Activated CD4-positive, alpha-beta memory T cell treated with anti-CD3 and anti-CD28 coated beads, Interleukin-2, amount 10 ng/mL, durations not matched to agents 7 days and 5 days (primary cell): ENCODE measurements around the gene EMCN. TPM values are rescaled to one million over a fixed set of nuclear protein-coding genes. Genes with fewer than 3 reads are reported as not detected.

Experiments used
- CTCF ChIA-PET: fragments of 350-600 bp; sonication (Branson Sonifier 250); formaldehyde crosslinking; loops from one replicate; lab custom pipeline; 2021; ENCODE audit warnings: antibody characterized with exemption, inconsistent platforms; lab: Charles Lee
- POLR2A ChIA-PET: fragments of 350-600 bp; sonication (Branson Sonifier 250); formaldehyde crosslinking; loops from one replicate; lab custom pipeline; 2021; ENCODE audit warnings: antibody characterized with exemption; lab: Charles Lee
- DNase-seq: peaks from one replicate; pipeline ENCODE4 v3.0.0-alpha.2; 2020
- H3K27ac Mint-ChIP-seq: one replicate; pipeline ENCODE4 v1.8.0; 2021; ENCODE audit warnings: mild to moderate bottlenecking, mixed read lengths
- H3K27me3 Mint-ChIP-seq: one replicate; pipeline ENCODE4 v1.8.0; 2021; ENCODE audit warnings: mixed read lengths
- H3K36me3 Mint-ChIP-seq: one replicate; pipeline ENCODE4 v1.8.0; 2021; ENCODE audit warnings: low read depth, mixed read lengths
- H3K4me1 Mint-ChIP-seq: one replicate; pipeline ENCODE4 v1.8.0; 2021; ENCODE audit warnings: mixed read lengths
- H3K4me3 Mint-ChIP-seq: one replicate; pipeline ENCODE4 v1.8.0; 2021; ENCODE audit warnings: mild to moderate bottlenecking, mixed read lengths
- H3K9me3 Mint-ChIP-seq: one replicate; pipeline ENCODE4 v1.8.0; 2021; ENCODE audit warnings: mixed read lengths
- total RNA-seq, 2 experiments: library from RNA; stranded (reverse); gene quantifications; one replicate each; pipeline ENCODE4 v1.2.3, GENCODE V29; 2021

EMCN gene
- total RNA-seq, 2 experiments from 2014 or later: not detected

DNA sequence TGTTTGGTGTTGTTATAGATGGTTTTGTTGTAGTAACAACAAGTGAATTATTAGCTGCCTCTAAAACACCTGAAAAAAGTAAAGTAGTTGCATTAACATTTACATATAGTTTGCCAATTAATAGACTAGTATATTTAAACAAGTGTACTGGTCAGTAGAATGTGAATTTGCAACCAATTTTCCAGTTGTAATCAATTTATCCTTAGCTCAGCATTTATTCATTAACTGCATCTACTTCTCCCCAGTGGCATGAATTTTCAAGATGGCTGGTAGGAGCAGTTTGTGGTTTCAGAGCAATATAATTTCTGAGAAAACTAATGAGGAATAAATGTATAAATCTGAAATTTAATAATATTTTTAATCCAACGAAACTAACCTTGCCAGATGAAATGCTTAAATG is 37.9 kb downstream of the EMCN start:
- H3K9me3 Mint-ChIP-seq: no peaks in the 10 kb centered on the region

DNA sequence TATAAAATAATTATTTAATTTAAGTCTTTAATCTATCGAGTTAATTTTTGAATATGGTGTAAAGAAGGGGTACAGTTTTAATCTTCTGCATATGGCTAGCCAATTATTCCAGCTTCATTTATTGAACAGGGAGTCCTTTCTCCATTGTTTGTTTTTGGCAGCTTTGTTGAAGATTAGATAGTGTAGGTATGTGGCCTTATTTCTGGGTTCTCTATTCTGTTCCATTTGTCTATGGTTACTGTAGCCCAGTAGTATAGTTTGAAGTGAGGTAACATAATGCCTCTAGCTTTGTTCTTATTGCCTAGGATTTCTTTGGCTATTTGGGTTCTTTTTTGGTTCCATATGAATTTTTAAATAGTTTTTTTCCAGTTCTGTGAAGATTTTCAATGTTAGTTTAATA is 48.3 kb downstream of the EMCN start:
- no peak overlapping the region for H3K27ac Mint-ChIP-seq
- ChIA-PET CTCF (no interaction called here), POLR2A (no interaction called here)
- no peaks in the 10 kb centered on the region for H3K4me1 Mint-ChIP-seq
- no peaks in the 10 kb centered on the region for H3K27me3 Mint-ChIP-seq
- no peak overlapping the region for H3K4me3 Mint-ChIP-seq
- no peak for DNase-seq
- no peaks in the 10 kb centered on the region for H3K36me3 Mint-ChIP-seq
- no peaks in the 10 kb centered on the region for H3K9me3 Mint-ChIP-seq

More for the DNA sequence above, 37.9 kb downstream of the EMCN start:
- Mint-ChIP-seq H3K27ac (no peak overlapping the region), H3K4me1 (no peaks in the 10 kb centered on the region), H3K27me3 (peaks cover 6% of the 10 kb centered on the region), H3K4me3 (no peak overlapping the region), H3K36me3 (no peaks in the 10 kb centered on the region)
- CTCF ChIA-PET: no interaction called here
- no peak for DNase-seq
- POLR2A ChIA-PET: no interaction called here

DNA sequence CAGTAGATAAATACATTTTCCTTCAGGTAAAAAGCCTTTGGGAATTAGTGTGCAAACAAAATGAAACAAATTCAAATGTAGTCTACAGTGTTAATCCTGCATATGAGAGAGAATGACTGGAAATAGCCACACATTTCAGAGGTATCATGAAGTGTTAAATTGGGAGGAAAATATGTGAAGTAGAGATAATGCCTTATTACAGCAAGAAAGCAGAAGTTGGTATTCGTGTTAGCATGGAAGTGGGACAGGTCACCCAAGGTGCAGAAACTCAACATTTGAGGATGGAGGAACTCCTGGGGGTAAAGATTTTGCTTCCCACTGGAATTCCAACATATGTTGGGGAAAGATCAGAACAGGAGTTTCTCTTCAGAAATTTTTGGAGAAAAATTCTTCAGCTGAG is 51.3 kb downstream of the EMCN start:
- H3K4me1 Mint-ChIP-seq: no peaks in the 10 kb centered on the region
- H3K36me3 Mint-ChIP-seq: no peaks in the 10 kb centered on the region
- no peak for DNase-seq
- CTCF ChIA-PET: no interaction called here
- POLR2A ChIA-PET: no interaction called here
- no peak overlapping the region for H3K4me3 Mint-ChIP-seq
- no peaks in the 10 kb centered on the region for H3K27me3 Mint-ChIP-seq
- H3K27ac Mint-ChIP-seq: no peak overlapping the region
- H3K9me3 Mint-ChIP-seq: no peaks in the 10 kb centered on the region

DNA sequence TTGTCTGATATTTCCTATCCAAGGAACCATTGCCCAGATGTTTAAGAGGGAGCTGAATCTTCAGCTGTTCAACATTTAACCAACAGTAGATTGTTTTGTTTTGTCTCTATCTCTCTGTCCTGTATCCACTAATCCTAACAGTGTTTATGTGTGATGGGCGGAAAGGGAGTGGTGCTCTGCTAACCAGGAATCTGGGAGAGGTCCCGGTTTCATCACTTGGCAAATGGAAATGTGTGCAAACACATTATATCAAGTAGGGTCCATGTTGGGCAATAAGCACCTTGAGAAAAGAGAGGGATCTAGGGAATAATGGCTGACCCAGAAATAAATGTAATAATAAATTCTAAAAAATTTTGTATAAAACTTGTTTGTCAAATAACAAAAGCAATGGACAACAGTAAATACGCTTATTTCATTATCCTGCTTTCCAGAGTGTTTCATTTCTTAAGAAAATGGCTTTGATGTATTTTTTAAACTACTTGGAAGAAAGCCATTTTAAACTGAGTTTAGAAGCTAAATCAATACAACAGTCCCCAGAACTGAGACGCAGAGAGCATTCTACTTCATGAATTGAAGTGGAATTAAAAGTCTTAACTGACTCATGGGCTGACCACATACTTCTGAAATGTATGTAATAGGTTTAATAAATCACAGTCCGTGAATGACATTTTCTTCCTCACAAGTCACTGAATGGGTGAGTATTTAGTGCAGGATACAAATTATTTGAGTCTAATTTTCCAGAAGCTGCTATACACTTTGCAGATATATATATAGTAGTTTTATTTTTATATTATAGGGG is 55.8 kb downstream of the EMCN start:
- CTCF ChIA-PET: no interaction called here

DNA sequence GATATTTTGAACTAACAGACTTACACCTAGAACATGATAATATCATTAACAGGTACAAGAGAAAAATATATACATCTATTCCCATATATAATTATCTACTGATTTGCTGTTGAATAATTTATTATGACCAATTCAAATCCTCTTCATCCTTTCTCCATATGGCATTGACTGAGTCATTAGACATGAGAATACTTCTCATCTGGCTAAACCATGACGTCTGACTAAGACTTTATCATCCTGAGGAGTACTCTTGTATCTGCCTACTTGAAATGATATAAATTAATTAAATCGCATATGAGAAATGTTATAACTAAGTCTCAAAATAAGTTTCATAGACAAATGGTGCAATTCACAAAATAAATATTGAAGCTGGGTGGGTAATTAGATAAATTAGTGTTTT is 67.4 kb downstream of the EMCN start:
- ChIA-PET POLR2A (no interaction called here), CTCF (no interaction called here)
- no peak for DNase-seq
- Mint-ChIP-seq H3K9me3 (no peaks in the 10 kb centered on the region), H3K4me3 (no peak overlapping the region), H3K4me1 (no peaks in the 10 kb centered on the region), H3K36me3 (no peaks in the 10 kb centered on the region), H3K27ac (no peak overlapping the region), H3K27me3 (peaks cover 9% of the 10 kb centered on the region)

More for the DNA sequence above, 55.8 kb downstream of the EMCN start:
- DNase-seq: no peak
- H3K27ac Mint-ChIP-seq: no peak overlapping the region
- no peaks in the 10 kb centered on the region for H3K9me3 Mint-ChIP-seq
- H3K4me3 Mint-ChIP-seq: no peak overlapping the region
- no peaks in the 10 kb centered on the region for H3K36me3 Mint-ChIP-seq
- peaks cover 11% of the 10 kb centered on the region for H3K4me1 Mint-ChIP-seq
- POLR2A ChIA-PET: no interaction called here
- H3K27me3 Mint-ChIP-seq: no peaks in the 10 kb centered on the region

DNA sequence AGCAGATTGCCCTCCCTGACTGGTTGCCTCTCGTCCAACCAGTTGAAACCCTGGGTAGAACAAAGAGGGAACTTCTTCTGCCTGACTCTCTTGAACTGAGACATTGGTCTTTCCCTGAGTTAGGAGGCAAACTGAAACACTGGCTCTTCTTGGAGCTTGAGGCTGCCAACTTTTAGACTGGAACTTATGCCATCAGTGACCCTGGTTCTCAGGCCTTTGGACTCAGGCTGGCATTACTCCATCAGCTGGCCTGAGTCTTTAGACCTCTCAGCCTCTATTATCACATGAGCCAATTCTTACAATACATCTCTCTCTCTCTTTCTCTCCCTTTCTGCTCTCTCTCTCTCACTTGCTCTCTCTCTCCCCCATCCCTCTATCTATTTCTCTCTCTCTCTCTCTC is 86.4 kb downstream of the EMCN start:
- no peaks in the 10 kb centered on the region for H3K27me3 Mint-ChIP-seq
- DNase-seq: no peak
- POLR2A ChIA-PET: no interaction called here
- no peaks in the 10 kb centered on the region for H3K9me3 Mint-ChIP-seq
- no peak overlapping the region for H3K4me3 Mint-ChIP-seq
- no peak overlapping the region for H3K27ac Mint-ChIP-seq
- peaks cover 3% of the 10 kb centered on the region for H3K4me1 Mint-ChIP-seq
- CTCF ChIA-PET: no interaction called here
- H3K36me3 Mint-ChIP-seq: no peaks in the 10 kb centered on the region

DNA sequence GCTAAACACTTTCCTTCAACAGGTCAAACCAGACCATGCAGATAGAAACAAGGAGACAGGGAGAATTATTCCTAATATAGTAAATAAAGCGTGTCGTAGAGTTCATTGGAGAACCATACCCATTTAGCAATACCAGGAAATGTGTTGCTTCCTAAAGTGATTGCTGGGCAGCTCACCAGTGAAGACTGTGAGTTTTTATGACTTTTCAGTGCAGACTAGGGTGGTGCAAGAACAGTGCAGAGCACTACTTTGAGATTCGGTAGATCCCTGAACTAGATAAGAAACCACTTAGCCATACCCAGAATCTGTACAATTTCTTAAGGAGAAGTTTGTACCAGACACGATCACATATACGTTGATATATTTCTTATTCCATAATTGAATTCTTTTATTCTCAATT is 87.4 kb downstream of the EMCN start:
- no peak for DNase-seq
- Mint-ChIP-seq H3K4me1 (peaks cover 3% of the 10 kb centered on the region), H3K36me3 (no peaks in the 10 kb centered on the region), H3K27ac (no peak overlapping the region), H3K4me3 (no peak overlapping the region), H3K9me3 (no peaks in the 10 kb centered on the region), H3K27me3 (no peaks in the 10 kb centered on the region)
- POLR2A ChIA-PET: no interaction called here
- CTCF ChIA-PET: no interaction called here

DNA sequence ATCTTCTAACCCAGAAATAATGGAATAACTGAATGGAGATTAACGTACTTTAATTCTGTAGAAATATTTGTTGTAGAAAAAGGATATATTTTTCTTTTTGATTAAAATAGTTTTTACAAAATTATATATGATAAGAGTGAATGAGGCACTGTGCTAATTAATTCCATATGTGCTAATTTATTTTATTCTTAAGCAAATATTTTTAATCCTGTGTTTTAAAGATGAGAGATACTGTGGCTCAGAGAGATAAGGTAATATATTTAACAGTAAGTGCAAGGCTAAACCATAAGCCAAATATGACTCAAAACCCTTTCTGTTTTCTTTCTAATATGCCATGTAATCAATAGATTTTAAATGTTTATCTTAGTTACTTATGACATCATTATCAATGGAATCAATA is 88.2 kb downstream of the EMCN start:
- H3K9me3 Mint-ChIP-seq: no peaks in the 10 kb centered on the region
- H3K36me3 Mint-ChIP-seq: no peaks in the 10 kb centered on the region
- peaks cover 3% of the 10 kb centered on the region for H3K4me1 Mint-ChIP-seq
- POLR2A ChIA-PET: no interaction called here
- no peaks in the 10 kb centered on the region for H3K27me3 Mint-ChIP-seq
- H3K4me3 Mint-ChIP-seq: no peak overlapping the region
- no peak for DNase-seq
- no peak overlapping the region for H3K27ac Mint-ChIP-seq
- CTCF ChIA-PET: no interaction called here

DNA sequence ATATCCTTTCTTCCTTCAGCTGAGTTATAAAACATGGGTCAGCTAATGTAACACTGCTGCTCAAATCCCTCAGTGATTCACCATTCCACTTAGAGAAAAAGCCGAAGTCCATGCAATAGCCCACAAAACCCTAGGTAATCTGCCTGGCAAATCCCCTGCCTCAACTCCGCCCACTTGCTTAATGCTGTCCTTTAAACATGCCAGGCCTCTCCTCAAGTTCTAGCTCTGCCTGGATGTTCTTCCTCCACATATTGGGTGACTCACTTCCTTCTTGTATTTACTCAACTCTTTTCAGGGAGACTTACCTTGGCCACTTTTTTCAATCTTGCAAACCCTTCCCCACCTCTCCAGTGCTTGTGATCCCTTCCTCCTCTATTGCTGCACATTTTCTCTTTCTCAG is 89.8 kb downstream of the EMCN start:
- Mint-ChIP-seq H3K4me3 (no peak overlapping the region), H3K36me3 (no peaks in the 10 kb centered on the region), H3K27ac (no peak overlapping the region), H3K4me1 (peaks cover 3% of the 10 kb centered on the region), H3K27me3 (peaks cover 2% of the 10 kb centered on the region), H3K9me3 (no peaks in the 10 kb centered on the region)
- no peak for DNase-seq
- ChIA-PET CTCF (no interaction called here), POLR2A (no interaction called here)

DNA sequence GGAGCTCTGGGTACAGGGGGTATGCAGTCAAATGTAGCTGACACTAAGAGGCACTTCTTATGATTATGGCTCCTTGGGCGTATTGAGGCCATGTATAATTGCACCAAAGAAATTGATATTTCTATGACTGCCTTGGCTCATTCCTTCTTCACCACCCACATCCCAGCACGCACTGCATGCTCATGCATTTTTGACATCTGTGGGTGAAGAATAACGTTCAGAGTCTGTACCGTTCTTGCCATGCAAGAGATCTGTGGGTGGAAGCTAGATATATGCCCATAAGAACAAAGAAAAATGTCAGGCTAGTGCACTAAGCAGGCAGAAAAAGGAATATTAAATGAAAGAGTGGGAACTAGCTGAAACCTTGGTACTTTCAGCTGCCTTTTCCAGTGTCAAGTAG is 93.4 kb downstream of the EMCN start:
- CTCF ChIA-PET: no interaction called here
- Mint-ChIP-seq H3K27me3 (peaks cover 5% of the 10 kb centered on the region), H3K9me3 (no peaks in the 10 kb centered on the region), H3K27ac (no peak overlapping the region), H3K4me3 (no peak overlapping the region), H3K4me1 (no peaks in the 10 kb centered on the region), H3K36me3 (no peaks in the 10 kb centered on the region)
- no peak for DNase-seq
- POLR2A ChIA-PET: no interaction called here

DNA sequence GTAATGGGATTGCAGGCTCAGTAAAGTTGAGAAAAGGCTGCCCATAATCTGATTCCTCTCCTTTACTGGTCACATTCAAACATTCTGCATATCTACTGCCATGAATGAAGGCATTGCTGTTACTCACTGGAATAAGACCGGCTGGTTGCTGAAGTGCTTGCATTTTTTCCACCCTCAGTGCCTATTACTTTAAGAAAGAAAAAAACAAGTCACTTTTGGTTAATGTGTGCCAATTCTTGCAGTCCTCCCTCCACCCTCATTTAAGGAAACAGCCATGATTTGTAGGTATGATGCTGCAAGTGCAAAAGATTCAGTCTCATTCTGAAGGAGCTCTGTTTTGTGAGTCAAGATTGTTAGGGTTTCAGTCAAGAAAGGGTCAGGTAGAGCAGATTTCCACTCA is 94.9 kb downstream of the EMCN start:
- no peak overlapping the region for H3K4me3 Mint-ChIP-seq
- peaks cover 13% of the 10 kb centered on the region for H3K27me3 Mint-ChIP-seq
- no peaks in the 10 kb centered on the region for H3K4me1 Mint-ChIP-seq
- no peak for DNase-seq
- H3K27ac Mint-ChIP-seq: no peak overlapping the region
- POLR2A ChIA-PET: no interaction called here
- H3K36me3 Mint-ChIP-seq: no peaks in the 10 kb centered on the region
- CTCF ChIA-PET: no interaction called here
- H3K9me3 Mint-ChIP-seq: no peaks in the 10 kb centered on the region

DNA sequence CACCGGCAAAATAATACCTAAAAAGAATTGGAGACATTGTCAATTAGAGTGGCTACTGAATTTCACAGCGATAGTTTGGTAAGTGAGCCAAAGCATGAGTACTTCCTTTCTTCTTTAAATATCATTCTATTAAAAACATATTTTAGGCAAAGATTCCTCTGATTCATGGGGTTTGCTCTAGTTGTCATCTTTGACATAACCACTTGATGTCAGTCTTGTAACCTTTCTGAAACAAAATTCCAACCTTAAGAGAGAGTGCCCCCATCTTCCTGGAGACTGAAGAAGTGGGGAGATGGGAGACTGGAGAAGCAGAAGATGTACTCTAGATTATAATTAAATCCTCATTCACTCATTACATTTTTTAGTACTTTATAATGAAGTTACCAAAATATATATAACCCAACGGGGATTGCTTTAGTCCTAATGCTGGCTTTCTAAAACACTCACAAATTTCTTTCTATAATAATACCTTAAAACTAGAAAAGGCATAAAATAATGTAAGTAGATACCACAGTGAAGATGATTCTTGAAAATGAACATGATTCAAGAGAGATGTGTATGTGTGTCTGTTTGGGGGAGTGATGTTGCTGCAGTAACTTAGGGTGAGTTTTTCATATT is 96.4 kb downstream of the EMCN start:
- Mint-ChIP-seq H3K4me3 (no peak overlapping the region), H3K27ac (no peak overlapping the region), H3K4me1 (no peaks in the 10 kb centered on the region), H3K27me3 (peaks cover 13% of the 10 kb centered on the region), H3K36me3 (no peaks in the 10 kb centered on the region), H3K9me3 (no peaks in the 10 kb centered on the region)
- POLR2A ChIA-PET: no interaction called here
- no peak for DNase-seq
- CTCF ChIA-PET: no interaction called here

DNA sequence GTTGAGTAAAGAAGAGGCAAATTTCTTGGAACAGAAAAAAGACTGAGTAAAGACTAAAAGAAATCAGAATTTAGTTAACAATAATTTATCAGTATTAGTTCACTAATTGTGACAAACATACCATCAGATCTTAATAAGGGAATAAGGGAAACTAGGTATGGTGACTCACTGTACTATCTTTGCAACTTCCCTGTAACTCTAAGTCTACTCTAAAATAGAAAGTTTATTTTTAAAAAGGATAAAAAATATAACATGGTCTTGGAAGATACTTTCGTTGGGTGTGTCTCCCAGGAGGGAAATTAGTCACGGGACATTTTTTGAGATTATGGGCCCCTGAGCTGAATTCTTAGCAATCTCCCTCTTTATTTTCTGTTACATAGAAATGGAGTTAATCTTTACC is 97.3 kb downstream of the EMCN start:
- Mint-ChIP-seq H3K27ac (no peak overlapping the region), H3K4me3 (no peak overlapping the region), H3K36me3 (no peaks in the 10 kb centered on the region), H3K4me1 (no peaks in the 10 kb centered on the region), H3K27me3 (peaks cover 13% of the 10 kb centered on the region), H3K9me3 (no peaks in the 10 kb centered on the region)
- DNase-seq: no peak
- ChIA-PET CTCF (no interaction called here), POLR2A (no interaction called here)

DNA sequence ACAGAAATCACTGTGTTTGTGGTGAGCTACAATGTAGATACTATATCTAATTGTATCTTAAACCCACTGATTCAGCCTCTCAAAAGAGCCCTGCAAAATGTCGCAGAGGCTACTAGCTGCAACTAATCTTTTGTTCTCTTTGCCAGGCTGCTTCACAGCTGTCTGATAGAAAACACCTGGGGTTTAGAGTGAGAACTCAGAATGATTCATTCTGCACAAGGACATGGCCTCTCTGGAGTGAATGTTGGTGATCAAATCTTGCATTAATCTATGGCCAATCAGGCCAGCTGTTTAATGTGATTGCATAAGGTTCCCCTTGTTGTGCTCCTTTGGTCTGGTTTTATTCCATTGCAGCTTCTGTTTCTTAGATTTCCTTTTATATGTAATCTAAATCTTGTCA is 100.3 kb downstream of the EMCN start:
- no peaks in the 10 kb centered on the region for H3K36me3 Mint-ChIP-seq
- H3K4me1 Mint-ChIP-seq: no peaks in the 10 kb centered on the region
- peaks cover 9% of the 10 kb centered on the region for H3K27me3 Mint-ChIP-seq
- H3K9me3 Mint-ChIP-seq: no peaks in the 10 kb centered on the region
- CTCF ChIA-PET: no interaction called here
- DNase-seq: no peak
- POLR2A ChIA-PET: no interaction called here
- H3K4me3 Mint-ChIP-seq: no peak overlapping the region
- H3K27ac Mint-ChIP-seq: no peak overlapping the region
